ENCODE results near the gene ISL1.

ISL1 gene

GRCh38 chr5:51383131-51384121, at the start of gene ISL1:
Gene ISL1, plus strand, starts transcription at chr5:51383448. Its CDS starts 224 bp downstream, at chr5:51383672.
- no peak for DNase-seq (ENCODE audit: low spot score)

GRCh38 chr5:51336878-51337277, 46.4 kb upstream of the ISL1 start:
- no peak for DNase-seq (ENCODE audit: low spot score)

- no peak for DNase-seq (ENCODE audit: low spot score)
These were observed 38.1 kb upstream of the ISL1 start for GRCh38 chr5:51345106-51345505.

- no peak for DNase-seq (ENCODE audit: low spot score)
These were observed 36.1 kb upstream of the ISL1 start for GRCh38 chr5:51347157-51347556.

- peak; percentile 4 for DNase-seq (ENCODE audit: low spot score)
These were observed 35.5 kb upstream of the ISL1 start for GRCh38 chr5:51347704-51348103.

GRCh38 chr5:51371052-51371451, 12.2 kb upstream of the ISL1 start:
- DNase-seq (ENCODE audit: low spot score), result no peak

GRCh38 chr5:51373880-51374523, 9.2 kb upstream of the ISL1 start:
- no peak for DNase-seq (ENCODE audit: low spot score)

GRCh38 chr5:51375084-51375483, 8.2 kb upstream of the ISL1 start:
- DNase-seq (ENCODE audit: low spot score), result no peak

GRCh38 chr5:51376509-51376908, 6.7 kb upstream of the ISL1 start:
- DNase-seq (ENCODE audit: low spot score), result no peak

GRCh38 chr5:51377151-51378060, 5.8 kb upstream of the ISL1 start:
- DNase-seq (ENCODE audit: low spot score), result no peak

- DNase-seq (ENCODE audit: low spot score), result no peak
These were observed 5.2 kb upstream of the ISL1 start for GRCh38 chr5:51378061-51378409.

- DNase-seq (ENCODE audit: low spot score), result no peak
These were observed 4.6 kb upstream of the ISL1 start for GRCh38 chr5:51378448-51379330.

GRCh38 chr5:51379331-51379700, 3.9 kb upstream of the ISL1 start:
- no peak for DNase-seq (ENCODE audit: low spot score)

GRCh38 chr5:51380603-51381207, 2.5 kb upstream of the ISL1 start:
- no peak for DNase-seq (ENCODE audit: low spot score)

- DNase-seq (ENCODE audit: low spot score), result no peak
These were observed 1.3 kb upstream of the ISL1 start for GRCh38 chr5:51381761-51382474.

GRCh38 chr5:51382521-51383130, 622 bp upstream of the ISL1 start:
- DNase-seq (ENCODE audit: low spot score), result no peak

- no peak for DNase-seq (ENCODE audit: low spot score)
These were observed 1.1 kb downstream of the ISL1 start for GRCh38 chr5:51384281-51384840.

GRCh38 chr5:51385216-51385615, 2.0 kb downstream of the ISL1 start:
- no peak for DNase-seq (ENCODE audit: low spot score)
